Astrocyte (in vitro differentiated cells and primary cell): ENCODE data around the gene EHBP1. TPM values are rescaled to one million over a fixed set of nuclear protein-coding genes. Genes with fewer than 3 reads are reported as not detected.
"Not testable (repeated sequence)": the region's sequence is repeated elsewhere in the genome, so short reads cannot be mapped to it uniquely, and the experiment has no call there.

Experiments used
- DNase-seq: peaks from one replicate; pipeline ENCODE4 v3.0.0-alpha.2; 2010; ENCODE audit warnings: low read depth
- FAIRE-seq: peaks from 2 replicates; lab custom pipeline; 2011; peaks lifted over from hg19 to GRCh38; lab: Jason Lieb, UNC
- H2AFZ ChIP-seq: 2 replicates; pipeline ENCODE4 v1.6.0; 2012; ENCODE audit warnings: low read depth, low read length, inconsistent platforms
- H3K27ac ChIP-seq: 2 replicates; pipeline ENCODE4 v1.5.1; 2011; ENCODE audit warnings: low read depth, low read length, inconsistent platforms
- H3K27me3 ChIP-seq: 2 replicates; pipeline ENCODE4 v1.6.0; 2011; ENCODE audit warnings: low read length, inconsistent platforms; ENCODE audit not compliant: insufficient read depth
- H3K36me3 ChIP-seq: 2 replicates; pipeline ENCODE4 v1.5.1; 2011; ENCODE audit warnings: low read length, inconsistent platforms; ENCODE audit not compliant: insufficient read depth
- H3K4me1 ChIP-seq: 2 replicates; pipeline ENCODE4 v1.5.1; 2011; ENCODE audit warnings: low read length, inconsistent platforms; ENCODE audit not compliant: insufficient read depth
- H3K4me2 ChIP-seq: 2 replicates; pipeline ENCODE4 v1.6.0; 2012; ENCODE audit warnings: low read length, inconsistent platforms
- H3K4me3 ChIP-seq: 2 replicates; pipeline ENCODE4 v1.5.1; 2011; ENCODE audit warnings: low read depth, mild to moderate bottlenecking, low read length, inconsistent platforms; ENCODE audit not compliant: insufficient read depth
- H3K79me2 ChIP-seq: 2 replicates; pipeline ENCODE4 v1.6.0; 2012; ENCODE audit warnings: mild to moderate bottlenecking, low read length, inconsistent platforms; ENCODE audit not compliant: insufficient read depth
- H3K9ac ChIP-seq: 2 replicates; pipeline ENCODE4 v1.6.0; 2012; ENCODE audit warnings: mild to moderate bottlenecking, low read length, inconsistent platforms
- H3K9me3 ChIP-seq: 2 replicates; pipeline ENCODE4 v1.5.1; 2012; ENCODE audit warnings: low read depth, mild to moderate bottlenecking, low read length, inconsistent platforms; ENCODE audit not compliant: insufficient read depth
- H4K20me1 ChIP-seq: 2 replicates; pipeline ENCODE4 v1.6.0; 2012; ENCODE audit warnings: low read length, inconsistent platforms; ENCODE audit not compliant: insufficient read depth
- H3K27ac Mint-ChIP-seq: one replicate; pipeline ENCODE4 v1.8.0; 2021; ENCODE audit warnings: mild to moderate bottlenecking, mixed read lengths; ENCODE audit not compliant: unreplicated experiment
- H3K27me3 Mint-ChIP-seq: one replicate; pipeline ENCODE4 v1.8.0; 2021; ENCODE audit warnings: low read depth, mixed read lengths; ENCODE audit not compliant: unreplicated experiment
- H3K36me3 Mint-ChIP-seq: one replicate; pipeline ENCODE4 v1.8.0; 2021; ENCODE audit warnings: low read depth, mixed read lengths; ENCODE audit not compliant: unreplicated experiment
- H3K4me1 Mint-ChIP-seq: one replicate; pipeline ENCODE4 v1.8.0; 2021; ENCODE audit warnings: low read depth, mixed read lengths; ENCODE audit not compliant: unreplicated experiment
- H3K4me3 Mint-ChIP-seq: one replicate; pipeline ENCODE4 v1.8.0; 2021; ENCODE audit warnings: mild to moderate bottlenecking, moderate library complexity, mixed read lengths; ENCODE audit not compliant: unreplicated experiment
- H3K9me3 Mint-ChIP-seq: one replicate; pipeline ENCODE4 v1.8.0; 2021; ENCODE audit warnings: mild to moderate bottlenecking, mixed read lengths; ENCODE audit not compliant: unreplicated experiment
- CTCF ChIP-seq: IDR thresholded peaks from 2 replicates; pipeline ENCODE4 v1.5.1; 2011; ENCODE audit warnings: low read depth, mild to moderate bottlenecking, inconsistent platforms, low read length, moderate library complexity; ENCODE audit not compliant: insufficient read depth
- EZH2 ChIP-seq: IDR thresholded peaks from 2 replicates; pipeline ENCODE4 v1.6.1; 2012; ENCODE audit warnings: mild to moderate bottlenecking, low read length, inconsistent platforms; ENCODE audit not compliant: insufficient read depth
- total RNA-seq: library from RNA; stranded (reverse); gene quantifications from 2 replicates; pipeline ENCODE4 v1.2.1, GENCODE V29; 2021

EHBP1 gene
- total RNA-seq, 1 donor from 2014 or later = 44.1 TPM

- Histone ChIP-seq H3K27me3 (peaks cover 2% of the 10 kb centered on the region), H3K4me1 (no peaks in the 10 kb centered on the region), H3K36me3 (no peaks in the 10 kb centered on the region), H3K79me2 (no peaks in the 10 kb centered on the region), H3K27ac (no peak overlapping the region), H2AFZ (no peak overlapping the region), H3K4me2 (no peak overlapping the region), H3K9ac (no peak overlapping the region), H3K9me3 (no peaks in the 10 kb centered on the region), H3K4me3 (no peak overlapping the region), H4K20me1 (no peaks in the 10 kb centered on the region)
- Mint-ChIP-seq H3K4me3 (no peak overlapping the region), H3K36me3 (no peaks in the 10 kb centered on the region), H3K4me1 (no peaks in the 10 kb centered on the region), H3K9me3 (no peaks in the 10 kb centered on the region), H3K27me3 (no peaks in the 10 kb centered on the region), H3K27ac (no peak overlapping the region)
- DNase-seq (no peak), FAIRE-seq (no peak)
- no peak for TF ChIP-seq EZH2
- no peak for TF ChIP-seq CTCF
These were observed 368.5 kb downstream of the EHBP1 start for GRCh38 chr2:63073994-63074393.

GRCh38 chr2:63074399-63074798 is 368.9 kb downstream of the EHBP1 start:
- not testable (repeated sequence) for H4K20me1 ChIP-seq, H3K36me3 Mint-ChIP-seq, H3K4me2 ChIP-seq, H2AFZ ChIP-seq, H3K27me3 Mint-ChIP-seq, H3K4me1 Mint-ChIP-seq, H3K9me3 Mint-ChIP-seq, H3K79me2 ChIP-seq, H3K27ac Mint-ChIP-seq, H3K27ac ChIP-seq, H3K27me3 ChIP-seq, H3K4me3 ChIP-seq, FAIRE-seq, H3K4me1 ChIP-seq, H3K9ac ChIP-seq, H3K9me3 ChIP-seq, H3K4me3 Mint-ChIP-seq, DNase-seq, H3K36me3 ChIP-seq

- Histone ChIP-seq H3K4me3 (no peak overlapping the region), H3K36me3 (no peaks in the 10 kb centered on the region), H3K27ac (no peak overlapping the region), H3K9me3 (no peaks in the 10 kb centered on the region), H3K4me2 (no peak overlapping the region), H2AFZ (no peak overlapping the region), H3K79me2 (no peaks in the 10 kb centered on the region), H3K9ac (no peak overlapping the region), H4K20me1 (no peaks in the 10 kb centered on the region), H3K27me3 (no peaks in the 10 kb centered on the region), H3K4me1 (no peaks in the 10 kb centered on the region)
- no peaks in the 10 kb centered on the region for H3K9me3 Mint-ChIP-seq
- H3K4me3 Mint-ChIP-seq = no peak overlapping the region
- no peaks in the 10 kb centered on the region for H3K27me3 Mint-ChIP-seq
- no peak for TF ChIP-seq EZH2
- TF ChIP-seq CTCF = no peak
- FAIRE-seq = no peak
- no peak overlapping the region for H3K27ac Mint-ChIP-seq
- H3K4me1 Mint-ChIP-seq = no peaks in the 10 kb centered on the region
- no peak for DNase-seq
- H3K36me3 Mint-ChIP-seq = no peaks in the 10 kb centered on the region
These were observed 373.5 kb downstream of the EHBP1 start for GRCh38 chr2:63078852-63079606.
